ENCODE results near the gene BDKRB2.

DNA sequence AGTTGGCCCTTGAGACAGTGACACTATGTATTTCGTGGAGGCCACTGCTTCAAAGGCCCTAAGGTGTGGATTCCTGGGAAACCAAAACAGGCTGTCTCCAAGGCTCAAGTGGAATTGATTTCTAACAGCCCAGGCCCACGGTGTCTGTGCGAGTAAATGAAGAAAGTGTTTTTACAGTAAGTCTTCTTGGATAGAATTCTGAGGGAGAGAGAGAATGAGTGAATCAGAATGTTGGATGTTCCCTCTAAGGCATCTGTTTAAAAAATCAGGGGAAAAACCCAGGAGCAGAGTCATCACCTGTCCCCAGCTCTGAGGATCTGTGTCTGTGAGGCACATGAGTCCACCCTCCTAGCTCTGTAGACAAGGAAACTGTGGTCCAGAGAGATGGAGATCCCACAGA lies 29.0 kb downstream of the BDKRB2 start:
- TF ChIP-seq ATF2 (CRISPR knock-in tag; IDR thresholded peaks at IDR 0.05) (no peak), JUND (CRISPR knock-in tag; IDR thresholded peaks at IDR 0.05) (no peak), RFX3 (CRISPR knock-in tag; IDR thresholded peaks at IDR 0.05) (no peak), POLR2A (IDR thresholded peaks at IDR 0.05; ENCODE audit: insufficient read depth in 1 of 2, low read depth in 2 of 2, low read length in 2 of 2) (no peak), CTCF (CRISPR knock-in tag; IDR thresholded peaks at IDR 0.05) (no peak), SETDB1 (CRISPR knock-in tag; IDR thresholded peaks at IDR 0.05; ENCODE audit: borderline replicate concordance) (no peak), NFIC (IDR thresholded peaks at IDR 0.05; ENCODE audit: low read length) (no peak), RFX5 (IDR thresholded peaks at IDR 0.05; ENCODE audit: low read depth, low read length) (no peak), ZNF629 (CRISPR knock-in tag; conservative IDR thresholded peaks at IDR 0.05) (no peak), NFE2 (CRISPR knock-in tag; IDR thresholded peaks at IDR 0.05) (no peak), ZNF737 (CRISPR knock-in tag; IDR thresholded peaks at IDR 0.05; ENCODE audit: borderline replicate concordance) (no peak)
- TF ChIP-seq, protein P1, sequence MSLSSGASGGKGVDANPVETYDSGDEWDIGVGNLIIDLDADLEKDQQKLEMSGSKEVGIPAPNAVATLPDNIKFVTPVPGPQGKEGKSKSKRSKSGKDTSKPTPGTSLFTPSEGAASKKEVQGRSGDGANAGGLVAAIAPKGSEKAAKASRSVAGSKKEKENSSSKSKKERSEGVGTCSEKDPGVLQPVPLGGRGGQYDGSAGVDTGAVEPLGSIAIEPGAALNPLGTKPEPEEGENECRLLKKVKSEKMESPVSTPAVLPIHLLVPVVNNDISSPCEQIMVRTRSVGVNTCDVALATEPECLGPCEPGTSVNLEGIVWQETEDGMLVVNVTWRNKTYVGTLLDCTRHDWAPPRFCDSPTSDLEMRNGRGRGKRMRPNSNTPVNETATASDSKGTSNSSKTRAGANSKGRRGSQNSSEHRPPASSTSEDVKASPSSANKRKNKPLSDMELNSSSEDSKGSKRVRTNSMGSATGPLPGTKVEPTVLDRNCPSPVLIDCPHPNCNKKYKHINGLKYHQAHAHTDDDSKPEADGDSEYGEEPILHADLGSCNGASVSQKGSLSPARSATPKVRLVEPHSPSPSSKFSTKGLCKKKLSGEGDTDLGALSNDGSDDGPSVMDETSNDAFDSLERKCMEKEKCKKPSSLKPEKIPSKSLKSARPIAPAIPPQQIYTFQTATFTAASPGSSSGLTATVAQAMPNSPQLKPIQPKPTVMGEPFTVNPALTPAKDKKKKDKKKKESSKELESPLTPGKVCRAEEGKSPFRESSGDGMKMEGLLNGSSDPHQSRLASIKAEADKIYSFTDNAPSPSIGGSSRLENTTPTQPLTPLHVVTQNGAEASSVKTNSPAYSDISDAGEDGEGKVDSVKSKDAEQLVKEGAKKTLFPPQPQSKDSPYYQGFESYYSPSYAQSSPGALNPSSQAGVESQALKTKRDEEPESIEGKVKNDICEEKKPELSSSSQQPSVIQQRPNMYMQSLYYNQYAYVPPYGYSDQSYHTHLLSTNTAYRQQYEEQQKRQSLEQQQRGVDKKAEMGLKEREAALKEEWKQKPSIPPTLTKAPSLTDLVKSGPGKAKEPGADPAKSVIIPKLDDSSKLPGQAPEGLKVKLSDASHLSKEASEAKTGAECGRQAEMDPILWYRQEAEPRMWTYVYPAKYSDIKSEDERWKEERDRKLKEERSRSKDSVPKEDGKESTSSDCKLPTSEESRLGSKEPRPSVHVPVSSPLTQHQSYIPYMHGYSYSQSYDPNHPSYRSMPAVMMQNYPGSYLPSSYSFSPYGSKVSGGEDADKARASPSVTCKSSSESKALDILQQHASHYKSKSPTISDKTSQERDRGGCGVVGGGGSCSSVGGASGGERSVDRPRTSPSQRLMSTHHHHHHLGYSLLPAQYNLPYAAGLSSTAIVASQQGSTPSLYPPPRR (CRISPR knock-in tag; IDR thresholded peaks at IDR 0.05; ENCODE audit: borderline replicate concordance): no peak
